Right cardiac atrium (tissue), 5 donors: Measurements from ENCODE around the gene ACOD1. TPM values are rescaled to one million over a fixed set of nuclear protein-coding genes. Genes with fewer than 3 reads are reported as not detected.

Experiments
- polyA plus RNA-seq: library from polyadenylated mRNA; stranded (reverse); fragments of 200-250 nt; gene quantifications from one replicate; pipeline ENCODE4 v1.2.3, GENCODE V29; 2013
- total RNA-seq, 4 donors: library from RNA; stranded (reverse); fragmentation: NEBNext Ultra II Directional; extraction: Animal tissue kit (Norgen Biotek cat#: 25700); gene quantifications; one replicate each; pipeline ENCODE4 v1.2.1, GENCODE V29; 2021
- donor health status: healthy with polysubstance abuse.
- donor health status: DM: no; HTN: yes; CAD: no.
- donor health status: DM: no; HTN: no; CAD: no.
- donor health status: DM: no; HTN: yes; CAD: no; lungs with severe emphysema.
- donor health status: DM: yes; HTN: yes; CAD: no.

Gene ACOD1
- total and polyA plus RNA-seq, 5 donors, result not detected

Other genes with a start within 250 kb of the ACOD1 start
- gene KCTD12, start 62.1 kb upstream of the ACOD1 start, total RNA-seq, result 10 to 100 TPM; 37.1 to 57.8 (median 42.0) TPM
- gene KCTD12, start 62.1 kb upstream of the ACOD1 start, polyA plus RNA-seq, result 15.6 TPM
- gene CLN5, start 43.6 kb downstream of the ACOD1 start, total RNA-seq, result 10 to 100 TPM; 20.8 to 21.3 (median 21.1) TPM
- 16.8 TPM for gene CLN5, start 43.6 kb downstream of the ACOD1 start, polyA plus RNA-seq
- 10 to 100 TPM; 36.3 to 40.2 (median 36.7) TPM for gene FBXL3, start 78.6 kb downstream of the ACOD1 start, total RNA-seq
- gene FBXL3, start 78.6 kb downstream of the ACOD1 start, polyA plus RNA-seq, result 19.7 TPM